Nephron progenitor cell (in vitro differentiated cells): ENCODE results near the gene PINLYP.
"Not testable (repeated sequence)": the region's sequence is repeated elsewhere in the genome, so short reads cannot be mapped to it uniquely, and the experiment has no call there.

Source experiments
- DNase-seq: peaks from one replicate; pipeline ENCODE4 v3.0.0; 2021
- H3K27ac Mint-ChIP-seq: 2 replicates; pipeline ENCODE4 v1.8.0; 2021; ENCODE audit warnings: mild to moderate bottlenecking, moderate library complexity, mixed read lengths
- H3K27me3 Mint-ChIP-seq: 2 replicates; pipeline ENCODE4 v1.8.0; 2021; ENCODE audit warnings: mild to moderate bottlenecking, low read depth, mixed read lengths; ENCODE audit not compliant: poor library complexity
- H3K36me3 Mint-ChIP-seq: 2 replicates; pipeline ENCODE4 v1.8.0; 2021; ENCODE audit warnings: low read depth, mixed read lengths
- H3K4me1 Mint-ChIP-seq: 2 replicates; pipeline ENCODE4 v1.8.0; 2021; ENCODE audit warnings: mixed read lengths
- H3K4me3 Mint-ChIP-seq: 2 replicates; pipeline ENCODE4 v1.8.0; 2021; ENCODE audit warnings: mild to moderate bottlenecking, moderate library complexity, mixed read lengths
- H3K9me3 Mint-ChIP-seq: 2 replicates; pipeline ENCODE4 v1.8.0; 2021; ENCODE audit warnings: mild to moderate bottlenecking, moderate library complexity, mixed read lengths
- TF ChIP-seq, protein P1 (sequence below): fragments of 200-600 bp; sonication (generic); IDR thresholded peaks from 2 replicates; pipeline ENCODE4 v1.5.0; 2021; ENCODE audit warnings: antibody characterized with exemption

The PINLYP gene

DNA sequence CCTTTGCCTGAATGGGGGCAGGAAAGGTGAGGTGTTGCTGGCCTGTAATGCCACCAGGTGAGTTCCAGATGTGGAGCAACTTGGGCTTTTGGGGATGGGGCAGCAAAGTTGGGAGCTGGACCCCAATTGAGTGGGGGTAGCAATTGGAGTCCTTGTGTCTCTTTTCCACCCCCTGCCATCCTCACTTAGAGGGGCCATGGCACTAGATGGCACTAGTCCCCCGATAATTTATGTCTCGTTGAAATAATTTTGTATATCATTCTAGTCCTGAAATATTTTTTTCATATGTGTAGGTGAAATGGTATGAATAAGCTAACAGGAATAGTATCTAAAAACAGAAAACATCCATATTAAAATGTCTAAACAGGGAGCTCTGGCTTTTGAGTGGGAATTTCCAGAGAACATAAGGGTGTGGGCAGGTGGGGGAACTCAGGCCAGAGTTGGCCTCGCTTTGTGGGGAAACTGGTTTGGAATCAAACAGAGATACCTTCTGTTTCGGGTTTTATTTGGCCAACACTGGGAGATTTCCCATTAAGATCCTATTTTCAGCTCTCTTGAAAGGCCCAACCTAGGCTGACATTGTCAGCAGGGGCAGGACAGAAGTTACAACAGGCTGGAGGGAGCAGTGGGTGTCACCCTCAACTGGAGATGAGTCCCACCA lies 24.2 kb downstream of the PINLYP start:
- Mint-ChIP-seq H3K27me3 (no peaks in the 10 kb centered on the region), H3K27ac (no peak overlapping the region), H3K4me1 (peaks cover 25% of the 10 kb centered on the region), H3K36me3 (peaks cover 11% of the 10 kb centered on the region), H3K4me3 (no peak overlapping the region), H3K9me3 (no peaks in the 10 kb centered on the region)
- TF ChIP-seq, protein P1, sequence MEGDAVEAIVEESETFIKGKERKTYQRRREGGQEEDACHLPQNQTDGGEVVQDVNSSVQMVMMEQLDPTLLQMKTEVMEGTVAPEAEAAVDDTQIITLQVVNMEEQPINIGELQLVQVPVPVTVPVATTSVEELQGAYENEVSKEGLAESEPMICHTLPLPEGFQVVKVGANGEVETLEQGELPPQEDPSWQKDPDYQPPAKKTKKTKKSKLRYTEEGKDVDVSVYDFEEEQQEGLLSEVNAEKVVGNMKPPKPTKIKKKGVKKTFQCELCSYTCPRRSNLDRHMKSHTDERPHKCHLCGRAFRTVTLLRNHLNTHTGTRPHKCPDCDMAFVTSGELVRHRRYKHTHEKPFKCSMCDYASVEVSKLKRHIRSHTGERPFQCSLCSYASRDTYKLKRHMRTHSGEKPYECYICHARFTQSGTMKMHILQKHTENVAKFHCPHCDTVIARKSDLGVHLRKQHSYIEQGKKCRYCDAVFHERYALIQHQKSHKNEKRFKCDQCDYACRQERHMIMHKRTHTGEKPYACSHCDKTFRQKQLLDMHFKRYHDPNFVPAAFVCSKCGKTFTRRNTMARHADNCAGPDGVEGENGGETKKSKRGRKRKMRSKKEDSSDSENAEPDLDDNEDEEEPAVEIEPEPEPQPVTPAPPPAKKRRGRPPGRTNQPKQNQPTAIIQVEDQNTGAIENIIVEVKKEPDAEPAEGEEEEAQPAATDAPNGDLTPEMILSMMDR = no peak
- DNase-seq = no peak

DNA sequence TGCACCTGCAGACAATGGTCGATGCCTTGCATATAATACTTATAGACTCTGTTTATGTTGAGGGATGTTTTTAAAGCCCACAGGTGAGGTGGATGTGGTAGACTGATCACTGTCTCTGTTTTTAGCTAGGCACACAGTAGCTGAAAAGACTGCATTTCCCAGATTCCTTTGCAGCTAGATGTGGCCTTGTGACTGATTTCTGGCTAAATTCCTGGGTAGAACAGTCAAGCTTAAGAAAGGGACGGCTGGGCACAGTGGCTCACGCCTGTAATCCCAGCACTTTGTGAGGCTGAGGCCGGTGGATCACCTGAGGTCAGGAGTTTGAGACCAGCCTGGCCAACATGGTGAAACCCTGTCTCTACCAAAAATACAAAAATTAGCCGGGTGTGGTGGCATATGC lies 24.7 kb downstream of the PINLYP start:
- peaks cover 12% of the 10 kb centered on the region for H3K36me3 Mint-ChIP-seq
- peaks cover 25% of the 10 kb centered on the region for H3K4me1 Mint-ChIP-seq
- not testable (repeated sequence) for H3K4me3 Mint-ChIP-seq, H3K9me3 Mint-ChIP-seq, H3K27ac Mint-ChIP-seq, DNase-seq, H3K27me3 Mint-ChIP-seq

DNA sequence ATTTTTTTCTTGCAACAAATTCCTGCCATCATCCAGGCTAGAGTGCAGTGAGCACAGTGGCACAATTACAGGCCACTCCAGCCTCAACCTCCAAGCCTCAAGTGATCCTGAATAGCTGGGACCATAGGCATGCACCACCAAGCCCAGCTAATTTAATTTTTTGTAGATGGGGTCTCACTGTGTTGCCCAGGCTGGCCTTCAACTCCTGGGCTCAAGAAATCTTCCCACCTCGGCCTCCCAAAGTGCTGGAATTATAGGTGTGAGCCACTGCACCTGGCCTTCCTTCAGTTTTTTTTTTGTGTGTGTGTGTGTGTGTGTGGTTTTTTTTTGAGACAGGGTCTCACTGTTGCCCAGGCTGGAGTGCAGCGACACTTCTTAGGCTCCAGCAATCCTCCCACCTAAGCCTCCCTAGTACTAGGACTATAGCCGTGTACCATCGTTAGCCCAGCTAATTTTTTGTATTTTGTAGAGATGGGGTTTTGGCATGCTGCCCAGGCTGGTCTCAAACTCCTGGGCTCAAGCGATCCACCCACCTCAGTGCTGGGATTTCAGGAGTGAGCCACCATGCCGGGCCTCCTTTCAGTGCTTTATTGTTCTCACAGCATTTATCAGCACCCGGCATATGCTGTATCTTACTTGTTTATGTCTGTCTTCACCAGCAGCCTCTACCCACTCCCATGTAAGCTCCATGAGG lies 30.4 kb downstream of the PINLYP start:
- Mint-ChIP-seq H3K4me3 (no peak overlapping the region), H3K4me1 (peaks cover 7% of the 10 kb centered on the region), H3K27me3 (peaks cover 3% of the 10 kb centered on the region), H3K27ac (no peak overlapping the region), H3K36me3 (peaks cover 40% of the 10 kb centered on the region), H3K9me3 (no peaks in the 10 kb centered on the region)
- TF ChIP-seq, protein P1 = no peak
- no peak for DNase-seq

DNA sequence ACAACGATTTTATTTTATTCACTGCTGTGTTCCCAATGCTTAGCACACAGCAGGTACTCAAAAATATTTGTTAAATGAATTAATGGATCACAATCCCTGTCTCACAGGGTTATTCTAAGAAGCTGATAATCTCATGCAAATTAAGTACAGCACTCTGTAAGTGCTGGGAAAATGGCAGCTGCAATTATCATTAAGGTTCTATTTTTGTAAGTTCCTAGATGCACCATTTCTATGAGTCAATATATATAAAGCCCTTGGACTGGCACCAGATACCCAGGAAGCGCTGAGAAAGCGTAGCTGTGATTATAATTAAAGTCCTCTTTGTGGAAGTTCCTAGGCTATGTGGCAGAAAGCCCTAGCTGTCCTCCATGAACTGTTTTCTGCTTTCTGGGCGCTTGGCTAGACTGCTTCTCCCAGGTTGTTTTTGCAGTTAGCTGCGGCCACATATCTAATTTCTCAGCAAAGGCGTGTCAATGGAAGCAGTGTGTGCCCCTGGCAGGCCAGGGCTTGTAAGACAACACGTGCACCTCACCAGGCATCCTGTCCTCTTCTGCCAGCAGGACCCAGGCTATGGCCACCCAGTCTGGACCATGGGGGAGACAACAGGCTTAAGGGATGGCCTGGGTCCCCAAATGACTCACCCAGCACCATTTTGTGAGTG lies 31.1 kb downstream of the PINLYP start:
- no peaks in the 10 kb centered on the region for H3K9me3 Mint-ChIP-seq
- no peak overlapping the region for H3K4me3 Mint-ChIP-seq
- no peak overlapping the region for H3K27ac Mint-ChIP-seq
- H3K4me1 Mint-ChIP-seq = peaks cover 9% of the 10 kb centered on the region
- H3K27me3 Mint-ChIP-seq = peaks cover 3% of the 10 kb centered on the region
- TF ChIP-seq, protein P1 = no peak
- peaks cover 38% of the 10 kb centered on the region for H3K36me3 Mint-ChIP-seq
- DNase-seq = no peak

DNA sequence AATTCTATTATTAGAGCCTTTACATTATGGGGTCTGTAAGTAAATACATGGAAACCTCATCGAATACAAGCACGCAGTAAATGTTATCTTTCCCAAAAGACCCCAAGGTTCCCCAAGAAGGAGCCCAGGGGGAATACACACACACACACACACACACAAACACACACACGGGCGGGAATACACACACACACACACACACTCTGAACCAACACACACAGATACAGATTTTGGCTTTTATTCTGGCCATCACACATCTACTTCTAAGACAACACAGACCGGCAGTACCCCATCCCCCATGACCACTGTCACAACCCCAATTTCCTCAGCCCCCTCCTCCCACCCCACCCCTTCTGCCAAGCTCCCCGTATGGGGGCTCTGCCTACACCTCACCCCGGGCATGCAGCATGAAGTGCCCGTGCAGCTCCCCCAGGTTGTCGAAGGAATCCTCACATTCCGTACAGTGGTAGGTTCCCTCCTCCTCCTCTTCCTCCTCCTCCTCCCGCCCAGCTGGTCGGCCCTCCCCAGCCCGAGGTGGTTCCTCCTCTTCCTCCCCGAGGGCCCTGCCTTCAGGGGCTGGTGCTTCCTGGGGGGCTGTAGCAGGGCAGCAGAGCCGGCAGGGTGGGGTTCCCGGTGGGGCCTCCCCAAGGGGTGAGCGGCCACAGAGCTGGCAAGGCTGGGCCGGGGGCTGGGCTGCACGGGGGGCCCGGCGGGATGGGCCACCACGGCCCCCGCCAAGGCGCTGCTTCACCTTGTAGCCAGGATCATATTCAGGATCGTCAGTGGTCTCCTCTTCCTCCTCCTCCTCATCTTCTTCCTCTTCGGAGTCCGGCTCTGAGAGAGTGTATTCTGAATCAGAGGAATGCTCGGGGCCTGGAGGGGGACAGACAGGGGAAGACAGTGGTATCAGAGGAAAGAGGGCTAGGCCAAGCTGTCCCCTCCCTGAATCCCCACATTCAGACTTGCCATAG lies 31.9 kb downstream of the PINLYP start:
- Mint-ChIP-seq H3K4me3 (no peak overlapping the region), H3K27ac (peak overlapping the region; percentile 93), H3K27me3 (peaks cover 3% of the 10 kb centered on the region), H3K9me3 (no peaks in the 10 kb centered on the region), H3K36me3 (peaks cover 45% of the 10 kb centered on the region), H3K4me1 (peaks cover 14% of the 10 kb centered on the region)
- DNase-seq = no peak
- TF ChIP-seq, protein P1 = no peak
